PC-9 (cell line): ENCODE results near the gene C3orf80. TPM values are rescaled to one million over a fixed set of nuclear protein-coding genes. Genes with fewer than 3 reads are reported as not detected.

Experiments
- BruUV-seq: library from RNA; stranded (reverse); fragments of 400-500 nt; replicated peaks from 2 replicates; lab custom pipeline; 2021; lab: Mats Ljungman, UMichigan
- CTCF ChIA-PET: fragments of 300-600 bp; sonication (Branson Sonifier 250); formaldehyde crosslinking; loops from one replicate; lab custom pipeline; 2022; ENCODE audit warnings: antibody characterized with exemption; lab: Charles Lee
- POLR2A ChIA-PET: fragments of 300-600 bp; sonication (Branson Sonifier 250); formaldehyde crosslinking; loops from one replicate; lab custom pipeline; 2022; ENCODE audit warnings: antibody characterized with exemption; ENCODE audit not compliant: unreplicated experiment; lab: Charles Lee
- DNase-seq, 2 experiments: peaks; one replicate each; pipeline versions ENCODE4 v3.0.0 to v3.0.0-alpha.2; 2015 to 2022; ENCODE audit warnings: mixed read lengths in 1 of 2
- H2AFZ ChIP-seq: fragments of 200-600 bp; sonication (generic); 2 replicates; pipeline ENCODE4 v1.8.1; 2017; ENCODE audit warnings: antibody characterized with exemption
- H3F3A ChIP-seq: fragments of 200-600 bp; sonication (generic); 2 replicates; pipeline ENCODE4 v1.8.1; 2017; ENCODE audit warnings: antibody characterized with exemption, mild to moderate bottlenecking, low read depth; ENCODE audit not compliant: insufficient read depth
- H3K27ac ChIP-seq: fragments of 200-600 bp; sonication (generic); 2 replicates; pipeline ENCODE4 v1.6.1; 2016; ENCODE audit warnings: mixed run types
- H3K27me3 ChIP-seq: fragments of 200-600 bp; sonication (generic); 2 replicates; pipeline ENCODE4 v1.6.1; 2016; ENCODE audit warnings: low read depth, mixed run types; ENCODE audit not compliant: insufficient read depth
- H3K36me3 ChIP-seq: fragments of 200-600 bp; sonication (generic); 2 replicates; pipeline ENCODE4 v1.6.1; 2016; ENCODE audit warnings: low read depth, mixed run types
- H3K4me1 ChIP-seq: fragments of 200-600 bp; sonication (generic); replicated peaks from 2 replicates; pipeline ENCODE4 v1.6.1; 2016; ENCODE audit warnings: mixed run types; ENCODE audit not compliant: insufficient read depth
- H3K4me2 ChIP-seq: fragments of 200-600 bp; sonication (generic); 2 replicates; pipeline ENCODE4 v1.6.1; 2017; ENCODE audit warnings: mixed run types
- H3K4me3 ChIP-seq: fragments of 200-600 bp; sonication (generic); 2 replicates; pipeline ENCODE4 v1.6.1; 2016; ENCODE audit warnings: mixed run types
- H3K79me2 ChIP-seq: fragments of 200-600 bp; sonication (generic); 2 replicates; pipeline ENCODE4 v1.6.1; 2017; ENCODE audit warnings: low read depth, mixed run types
- H3K9me2 ChIP-seq: fragments of 200-600 bp; sonication (generic); 2 replicates; pipeline ENCODE4 v1.8.1; 2017; ENCODE audit warnings: mild to moderate bottlenecking; ENCODE audit not compliant: insufficient read depth
- H3K9me3 ChIP-seq: fragments of 200-600 bp; sonication (generic); 2 replicates; pipeline ENCODE4 v1.8.1; 2016; ENCODE audit warnings: low read depth; ENCODE audit not compliant: insufficient read depth
- H4K20me1 ChIP-seq: fragments of 200-600 bp; sonication (generic); 2 replicates; pipeline ENCODE4 v1.8.1; 2017; ENCODE audit not compliant: insufficient read depth
- EZH2 ChIP-seq: fragments of 200-600 bp; sonication (generic); IDR thresholded peaks from 2 replicates; pipeline ENCODE4 v1.8.0; 2017; ENCODE audit warnings: antibody characterized with exemption, low read depth
- intact Hi-C: fragments of 100-400 bp; cut with micrococcal nuclease; formaldehyde crosslinking; loops from one replicate; pipeline ENCODE4 v1.10.0; 2022; ENCODE audit not compliant: unreplicated experiment
- total RNA-seq: library from RNA; stranded (reverse); gene quantifications from 2 replicates; pipeline ENCODE4 v1.2.3, GENCODE V29; 2021
- TF ChIP-seq, protein P1 (sequence below): fragments of 200-600 bp; sonication (generic); conservative IDR thresholded peaks from 2 replicates; pipeline ENCODE4 v1.6.1; 2017; ENCODE audit warnings: mixed run types, antibody characterized with exemption, mild to moderate bottlenecking, moderate library complexity

Gene C3orf80
- total RNA-seq, 1 experiment from 2014 or later, result not detected

DNA sequence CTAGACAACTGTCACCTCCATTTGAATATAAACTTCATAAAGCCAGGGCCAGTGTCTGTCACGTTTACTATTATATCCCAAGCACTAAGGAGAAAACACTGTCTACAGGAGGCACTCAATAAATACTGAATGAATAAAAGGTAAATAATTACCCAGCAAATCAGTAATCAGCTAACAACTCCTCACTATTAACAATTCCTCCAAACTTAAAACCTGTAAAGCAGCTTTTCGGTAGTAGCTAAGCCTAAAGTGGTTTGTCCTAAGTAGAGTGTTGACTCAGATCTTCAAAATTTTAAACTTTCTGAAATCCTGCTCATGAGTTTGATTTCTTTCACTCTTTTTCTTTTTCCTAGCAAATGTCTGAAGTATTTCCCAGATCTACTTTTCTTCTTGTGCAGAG, 39.9 kb downstream of the C3orf80 start:
- H3K4me3 ChIP-seq, result no peak overlapping the region
- no peaks in the 10 kb centered on the region for H3K36me3 ChIP-seq
- no peak for TF ChIP-seq EZH2
- TF ChIP-seq, protein P1, sequence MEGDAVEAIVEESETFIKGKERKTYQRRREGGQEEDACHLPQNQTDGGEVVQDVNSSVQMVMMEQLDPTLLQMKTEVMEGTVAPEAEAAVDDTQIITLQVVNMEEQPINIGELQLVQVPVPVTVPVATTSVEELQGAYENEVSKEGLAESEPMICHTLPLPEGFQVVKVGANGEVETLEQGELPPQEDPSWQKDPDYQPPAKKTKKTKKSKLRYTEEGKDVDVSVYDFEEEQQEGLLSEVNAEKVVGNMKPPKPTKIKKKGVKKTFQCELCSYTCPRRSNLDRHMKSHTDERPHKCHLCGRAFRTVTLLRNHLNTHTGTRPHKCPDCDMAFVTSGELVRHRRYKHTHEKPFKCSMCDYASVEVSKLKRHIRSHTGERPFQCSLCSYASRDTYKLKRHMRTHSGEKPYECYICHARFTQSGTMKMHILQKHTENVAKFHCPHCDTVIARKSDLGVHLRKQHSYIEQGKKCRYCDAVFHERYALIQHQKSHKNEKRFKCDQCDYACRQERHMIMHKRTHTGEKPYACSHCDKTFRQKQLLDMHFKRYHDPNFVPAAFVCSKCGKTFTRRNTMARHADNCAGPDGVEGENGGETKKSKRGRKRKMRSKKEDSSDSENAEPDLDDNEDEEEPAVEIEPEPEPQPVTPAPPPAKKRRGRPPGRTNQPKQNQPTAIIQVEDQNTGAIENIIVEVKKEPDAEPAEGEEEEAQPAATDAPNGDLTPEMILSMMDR, result no peak
- H3K4me1 ChIP-seq, result no peaks in the 10 kb centered on the region
- no peak for DNase-seq
- H3K27me3 ChIP-seq, result no peaks in the 10 kb centered on the region
- no peaks in the 10 kb centered on the region for H3K79me2 ChIP-seq
- no peaks in the 10 kb centered on the region for H3F3A ChIP-seq
- ChIA-PET POLR2A (no interaction called here), CTCF (no interaction called here)
- no peaks in the 10 kb centered on the region for H3K9me2 ChIP-seq
- no peaks in the 10 kb centered on the region for H3K9me3 ChIP-seq
- H3K27ac ChIP-seq, result no peak overlapping the region
- no peak overlapping the region for H2AFZ ChIP-seq
- BruUV-seq, result no TSS peak
- H4K20me1 ChIP-seq, result no peaks in the 10 kb centered on the region
- intact Hi-C loops, result no loop called here
- H3K4me2 ChIP-seq, result no peak overlapping the region

Other genes starting within 250 kb of the C3orf80 start
- gene IL12A, start 236.6 kb upstream of the C3orf80 start, total RNA-seq, result 0.28 and 0.40 TPM in 2 replicates
- 47.9 and 59.4 TPM in 2 replicates for gene IFT80, start 173.8 kb downstream of the C3orf80 start, total RNA-seq
- gene SMC4, start 174.2 kb downstream of the C3orf80 start, total RNA-seq, result 138 and 181 TPM in 2 replicates
- 14.4 and 23.3 TPM in 2 replicates for gene TRIM59, start 224.4 kb downstream of the C3orf80 start, total RNA-seq